ENCODE measurements around the gene KLHL2. TPM values are rescaled to one million over a fixed set of nuclear protein-coding genes. Genes with fewer than 3 reads are reported as not detected.

Gene KLHL2
- total RNA-seq, 1 experiment from 2014 or later = 26.4 TPM

GRCh38 chr4:165351359-165352130 is 144.2 kb downstream of the KLHL2 start:
- ChIA-PET CTCF (no interaction called here), POLR2A (ENCODE audit: unreplicated experiment) (no interaction called here)
- no peaks in the 10 kb centered on the region for H3K9me3 ChIP-seq (ENCODE audit: insufficient read depth, low read depth)
- intact Hi-C loops (cut with micrococcal nuclease; ENCODE audit: unreplicated experiment) = no loop called here
- no TSS peak for BruUV-seq (replicated peaks)
- no peaks in the 10 kb centered on the region for H3K79me2 ChIP-seq (ENCODE audit: low read depth)
- no peaks in the 10 kb centered on the region for H3K27me3 ChIP-seq (ENCODE audit: insufficient read depth, low read depth)
- H3K27ac ChIP-seq = no peak overlapping the region
- no peaks in the 10 kb centered on the region for H3K9me2 ChIP-seq (ENCODE audit: insufficient read depth)
- no peaks in the 10 kb centered on the region for H3K36me3 ChIP-seq (ENCODE audit: low read depth)
- no peaks in the 10 kb centered on the region for H3K4me1 ChIP-seq (replicated peaks; ENCODE audit: insufficient read depth)
- no peak overlapping the region for H2AFZ ChIP-seq
- H4K20me1 ChIP-seq (ENCODE audit: insufficient read depth) = no peaks in the 10 kb centered on the region
- TF ChIP-seq EZH2 (IDR thresholded peaks at IDR 0.05; ENCODE audit: low read depth) (no peak), CTCF (conservative IDR thresholded peaks at IDR 0.05) (no peak)
- H3F3A ChIP-seq (ENCODE audit: insufficient read depth, low read depth) = no peaks in the 10 kb centered on the region
- no peak for DNase-seq
- H3K4me3 ChIP-seq = no peak overlapping the region
- H3K4me2 ChIP-seq = no peak overlapping the region

- Histone ChIP-seq H3K36me3 (ENCODE audit: low read depth) (no peaks in the 10 kb centered on the region), H3K4me3 (no peak overlapping the region), H3F3A (ENCODE audit: insufficient read depth, low read depth) (no peaks in the 10 kb centered on the region), H4K20me1 (ENCODE audit: insufficient read depth) (no peaks in the 10 kb centered on the region), H3K9me3 (ENCODE audit: insufficient read depth, low read depth) (no peaks in the 10 kb centered on the region), H3K9me2 (ENCODE audit: insufficient read depth) (no peaks in the 10 kb centered on the region), H3K4me2 (no peak overlapping the region), H3K27me3 (ENCODE audit: insufficient read depth, low read depth) (no peaks in the 10 kb centered on the region), H3K79me2 (ENCODE audit: low read depth) (no peaks in the 10 kb centered on the region), H3K4me1 (replicated peaks; ENCODE audit: insufficient read depth) (peaks cover 6% of the 10 kb centered on the region; the same call in 1 of the 2 replicates), H3K27ac (no peak overlapping the region), H2AFZ (no peak overlapping the region)
- intact Hi-C loops (cut with micrococcal nuclease; ENCODE audit: unreplicated experiment) = loop anchor here (2.0 kb wide), 1 partner anchor 109 kb away; no protein-coding TSS in a partner anchor
- ChIA-PET POLR2A (ENCODE audit: unreplicated experiment) (interaction anchor here (0.7 kb wide), 1 partner anchor 67 kb away, joined by 6 read pairs; no protein-coding TSS in a partner anchor), CTCF (interaction anchor here (0.6 to 0.8 kb wide), 2 partner anchors 105 to 242 kb away, joined by 3 read pairs; no protein-coding TSS in a partner anchor)
- no TSS peak for BruUV-seq (replicated peaks)
- TF ChIP-seq CTCF (conservative IDR thresholded peaks at IDR 0.05) (peak; percentile 43; the same call in 1 of the 2 replicates), EZH2 (IDR thresholded peaks at IDR 0.05; ENCODE audit: low read depth) (no peak)
- DNase-seq = no peak
Observed at GRCh38 chr4:165355900-165356300, 148.5 kb downstream of the KLHL2 start.

GRCh38 chr4:165359506-165359905 is 152.1 kb downstream of the KLHL2 start:
- H3K9me3 ChIP-seq (ENCODE audit: insufficient read depth, low read depth) = no peaks in the 10 kb centered on the region
- BruUV-seq (replicated peaks) = no TSS peak
- H3K9me2 ChIP-seq (ENCODE audit: insufficient read depth) = no peaks in the 10 kb centered on the region
- H4K20me1 ChIP-seq (ENCODE audit: insufficient read depth) = no peaks in the 10 kb centered on the region
- no peak for DNase-seq
- no peaks in the 10 kb centered on the region for H3K79me2 ChIP-seq (ENCODE audit: low read depth)
- 0 out of 2 replicates have a peak overlapping the region, but pooled peaks have one; percentile 29 for H3K4me2 ChIP-seq
- H3K27ac ChIP-seq = no peak overlapping the region
- POLR2A ChIA-PET (ENCODE audit: unreplicated experiment) = interaction anchor here (0.5 kb wide), 1 partner anchor 19 kb away, joined by 3 read pairs; the partner anchor contains the start of gene CPE
- CTCF ChIA-PET = no interaction called here
- no peaks in the 10 kb centered on the region for H3F3A ChIP-seq (ENCODE audit: insufficient read depth, low read depth)
- TF ChIP-seq EZH2 (IDR thresholded peaks at IDR 0.05; ENCODE audit: low read depth) (no peak), CTCF (conservative IDR thresholded peaks at IDR 0.05) (no peak)
- H3K27me3 ChIP-seq (ENCODE audit: insufficient read depth, low read depth) = no peaks in the 10 kb centered on the region
- no peaks in the 10 kb centered on the region for H3K36me3 ChIP-seq (ENCODE audit: low read depth)
- no peak overlapping the region for H3K4me3 ChIP-seq
- H2AFZ ChIP-seq = no peak overlapping the region
- H3K4me1 ChIP-seq (replicated peaks; ENCODE audit: insufficient read depth) = peaks cover 6% of the 10 kb centered on the region; the same call in 1 of the 2 replicates
- intact Hi-C loops (cut with micrococcal nuclease; ENCODE audit: unreplicated experiment) = no loop called here

Data from PC-9 (cell line).